ENCODE measurements around the gene KRTCAP3. TPM values are rescaled to one million over a fixed set of nuclear protein-coding genes. Genes with fewer than 3 reads are reported as not detected.

The KRTCAP3 gene
- total and polyA plus RNA-seq, 9 of the 15 experiments (the other 6 are each of a cell fraction or from before 2014, with no cell fraction given): 0.24 to 1.4 (median 0.73) TPM

DNA sequence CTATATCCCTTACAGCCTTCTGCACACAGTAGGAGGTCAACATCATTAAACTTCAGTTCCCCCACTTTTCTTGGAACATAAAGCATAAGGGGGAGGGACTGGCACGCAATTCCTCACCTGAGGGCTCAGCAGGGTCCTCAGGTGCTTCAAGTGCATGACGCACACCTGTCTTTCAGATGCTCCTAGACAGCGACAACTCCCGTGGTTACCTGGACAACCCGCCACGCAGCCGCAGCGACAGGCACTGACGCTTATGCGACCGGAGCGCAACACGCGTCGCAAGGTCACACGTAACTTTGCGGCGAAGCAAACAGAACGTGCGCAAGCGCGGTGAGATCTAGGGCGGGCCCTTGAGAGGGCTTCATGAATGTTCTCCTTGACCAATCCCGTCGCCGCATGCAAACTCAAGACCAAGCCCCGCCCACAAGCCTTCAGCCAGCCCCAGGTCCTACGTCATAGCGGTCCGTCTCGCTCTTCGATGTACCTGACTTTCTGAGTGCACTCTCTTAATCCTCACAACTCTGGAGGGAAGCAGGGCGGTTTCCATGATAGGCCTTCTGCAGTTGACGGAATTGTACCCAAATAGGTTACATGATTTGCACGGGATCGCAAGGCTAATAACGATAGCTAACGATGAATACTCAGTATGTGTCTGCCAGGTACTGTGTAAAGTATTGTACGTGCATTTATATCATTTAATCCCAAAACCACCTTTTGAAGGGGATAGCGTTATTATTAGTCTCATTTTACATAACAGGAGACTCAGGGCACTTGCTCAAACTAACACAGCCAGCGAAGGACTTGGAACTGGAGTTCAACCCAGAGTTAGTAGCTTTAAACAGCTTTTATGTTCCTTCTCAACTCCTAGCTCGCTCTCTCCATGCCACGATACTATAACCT is 47.6 kb downstream of the KRTCAP3 start, which contains the start of gene IFT172 (continued):
- TF ChIP-seq CC2D1A (IDR thresholded peaks at IDR 0.05) (no peak), ZNF3 (CRISPR knock-in tag; IDR thresholded peaks at IDR 0.05) (no peak), FOSL1 (tag; conservative IDR thresholded peaks at IDR 0.05) (peak; percentile 32; the same call in 1 of the 2 replicates), ZNF347 (CRISPR knock-in tag; IDR thresholded peaks at IDR 0.05; ENCODE audit: low read depth) (no peak), SMARCA5 (IDR thresholded peaks at IDR 0.05) (no peak), NEUROD1 (IDR thresholded peaks at IDR 0.05; ENCODE audit: borderline replicate concordance, low read depth, low read length, partially characterized antibody) (peak; percentile 36), THRAP3 (IDR thresholded peaks at IDR 0.05; ENCODE audit: borderline replicate concordance) (no peak), NFIC (IDR thresholded peaks at IDR 0.05) (no peak), TGIF2 (CRISPR knock-in tag; IDR thresholded peaks at IDR 0.05) (no peak), ETS2 (tag; IDR thresholded peaks at IDR 0.05; ENCODE audit: borderline replicate concordance, poor library complexity, severe bottlenecking) (no peak), KLF1 (tag; IDR thresholded peaks at IDR 0.05) (no peak), MYC (IDR thresholded peaks at IDR 0.05; ENCODE audit: low read depth, low read length) (peak; percentile 80), MYC (CRISPR knock-in tag; IDR thresholded peaks at IDR 0.05; ENCODE audit: borderline replicate concordance, low read depth) (no peak), ZSCAN29 (IDR thresholded peaks at IDR 0.05) (no peak), TRIM28 (IDR thresholded peaks at IDR 0.05) (no peak), KLF6 (CRISPR knock-in tag; IDR thresholded peaks at IDR 0.05; ENCODE audit: borderline replicate concordance) (no peak)
- TF ChIP-seq, protein P1, sequence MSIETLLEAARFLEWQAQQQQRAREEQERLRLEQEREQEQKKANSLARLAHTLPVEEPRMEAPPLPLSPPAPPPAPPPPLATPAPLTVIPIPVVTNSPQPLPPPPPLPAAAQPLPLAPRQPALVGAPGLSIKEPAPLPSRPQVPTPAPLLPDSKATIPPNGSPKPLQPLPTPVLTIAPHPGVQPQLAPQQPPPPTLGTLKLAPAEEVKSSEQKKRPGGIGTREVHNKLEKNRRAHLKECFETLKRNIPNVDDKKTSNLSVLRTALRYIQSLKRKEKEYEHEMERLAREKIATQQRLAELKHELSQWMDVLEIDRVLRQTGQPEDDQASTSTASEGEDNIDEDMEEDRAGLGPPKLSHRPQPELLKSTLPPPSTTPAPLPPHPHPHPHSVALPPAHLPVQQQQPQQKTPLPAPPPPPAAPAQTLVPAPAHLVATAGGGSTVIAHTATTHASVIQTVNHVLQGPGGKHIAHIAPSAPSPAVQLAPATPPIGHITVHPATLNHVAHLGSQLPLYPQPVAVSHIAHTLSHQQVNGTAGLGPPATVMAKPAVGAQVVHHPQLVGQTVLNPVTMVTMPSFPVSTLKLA (conservative IDR thresholded peaks at IDR 0.05): peak; percentile 95 to 97
- TF ChIP-seq, protein P2, sequence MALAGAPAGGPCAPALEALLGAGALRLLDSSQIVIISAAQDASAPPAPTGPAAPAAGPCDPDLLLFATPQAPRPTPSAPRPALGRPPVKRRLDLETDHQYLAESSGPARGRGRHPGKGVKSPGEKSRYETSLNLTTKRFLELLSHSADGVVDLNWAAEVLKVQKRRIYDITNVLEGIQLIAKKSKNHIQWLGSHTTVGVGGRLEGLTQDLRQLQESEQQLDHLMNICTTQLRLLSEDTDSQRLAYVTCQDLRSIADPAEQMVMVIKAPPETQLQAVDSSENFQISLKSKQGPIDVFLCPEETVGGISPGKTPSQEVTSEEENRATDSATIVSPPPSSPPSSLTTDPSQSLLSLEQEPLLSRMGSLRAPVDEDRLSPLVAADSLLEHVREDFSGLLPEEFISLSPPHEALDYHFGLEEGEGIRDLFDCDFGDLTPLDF (CRISPR knock-in tag; IDR thresholded peaks at IDR 0.05): no peak
- TF ChIP-seq, protein P3, sequence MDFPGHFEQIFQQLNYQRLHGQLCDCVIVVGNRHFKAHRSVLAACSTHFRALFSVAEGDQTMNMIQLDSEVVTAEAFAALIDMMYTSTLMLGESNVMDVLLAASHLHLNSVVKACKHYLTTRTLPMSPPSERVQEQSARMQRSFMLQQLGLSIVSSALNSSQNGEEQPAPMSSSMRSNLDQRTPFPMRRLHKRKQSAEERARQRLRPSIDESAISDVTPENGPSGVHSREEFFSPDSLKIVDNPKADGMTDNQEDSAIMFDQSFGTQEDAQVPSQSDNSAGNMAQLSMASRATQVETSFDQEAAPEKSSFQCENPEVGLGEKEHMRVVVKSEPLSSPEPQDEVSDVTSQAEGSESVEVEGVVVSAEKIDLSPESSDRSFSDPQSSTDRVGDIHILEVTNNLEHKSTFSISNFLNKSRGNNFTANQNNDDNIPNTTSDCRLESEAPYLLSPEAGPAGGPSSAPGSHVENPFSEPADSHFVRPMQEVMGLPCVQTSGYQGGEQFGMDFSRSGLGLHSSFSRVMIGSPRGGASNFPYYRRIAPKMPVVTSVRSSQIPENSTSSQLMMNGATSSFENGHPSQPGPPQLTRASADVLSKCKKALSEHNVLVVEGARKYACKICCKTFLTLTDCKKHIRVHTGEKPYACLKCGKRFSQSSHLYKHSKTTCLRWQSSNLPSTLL (IDR thresholded peaks at IDR 0.05): no peak
- TF ChIP-seq, protein P4, sequence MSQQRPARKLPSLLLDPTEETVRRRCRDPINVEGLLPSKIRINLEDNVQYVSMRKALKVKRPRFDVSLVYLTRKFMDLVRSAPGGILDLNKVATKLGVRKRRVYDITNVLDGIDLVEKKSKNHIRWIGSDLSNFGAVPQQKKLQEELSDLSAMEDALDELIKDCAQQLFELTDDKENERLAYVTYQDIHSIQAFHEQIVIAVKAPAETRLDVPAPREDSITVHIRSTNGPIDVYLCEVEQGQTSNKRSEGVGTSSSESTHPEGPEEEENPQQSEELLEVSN (IDR thresholded peaks at IDR 0.05; ENCODE audit: borderline replicate concordance in 1 of 2, extremely low read depth in 1 of 2, insufficient read depth in 1 of 2, insufficient read length in 1 of 2, low read depth in 1 of 2, low read length in 1 of 2, poor library complexity in 1 of 2, severe bottlenecking in 1 of 2): peak; percentile 34 to 73
- TF ChIP-seq, protein P5, sequence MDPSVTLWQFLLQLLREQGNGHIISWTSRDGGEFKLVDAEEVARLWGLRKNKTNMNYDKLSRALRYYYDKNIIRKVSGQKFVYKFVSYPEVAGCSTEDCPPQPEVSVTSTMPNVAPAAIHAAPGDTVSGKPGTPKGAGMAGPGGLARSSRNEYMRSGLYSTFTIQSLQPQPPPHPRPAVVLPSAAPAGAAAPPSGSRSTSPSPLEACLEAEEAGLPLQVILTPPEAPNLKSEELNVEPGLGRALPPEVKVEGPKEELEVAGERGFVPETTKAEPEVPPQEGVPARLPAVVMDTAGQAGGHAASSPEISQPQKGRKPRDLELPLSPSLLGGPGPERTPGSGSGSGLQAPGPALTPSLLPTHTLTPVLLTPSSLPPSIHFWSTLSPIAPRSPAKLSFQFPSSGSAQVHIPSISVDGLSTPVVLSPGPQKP (CRISPR knock-in tag; IDR thresholded peaks at IDR 0.05): no peak
